Measurements from ENCODE around the gene CCL17.

The CCL17 gene

GRCh38 chr16:57385083-57385482, 19.5 kb upstream of the CCL17 start:
- Histone ChIP-seq H3K18ac (ENCODE audit: low read length) (no peak overlapping the region), H3K14ac (ENCODE audit: low read length) (no peak overlapping the region), H3K23ac (ENCODE audit: low read depth, low read length, poor library complexity) (no peak overlapping the region), H3K4me3 (ENCODE audit: low read length in 2 of 2) (no peak overlapping the region), H3K4ac (ENCODE audit: low read length) (no peak overlapping the region), H3K4me2 (ENCODE audit: insufficient read depth, low read length, poor library complexity, severe bottlenecking) (no peak overlapping the region), H4K8ac (ENCODE audit: low read depth, low read length) (no peak overlapping the region), H2BK12ac (ENCODE audit: low read length) (no peak overlapping the region), H2AFZ (ENCODE audit: low read length) (no peak overlapping the region), H2BK120ac (ENCODE audit: low read depth, low read length) (no peak overlapping the region), H3K36me3 (replicated peaks in 1 of 2; ENCODE audit: control insufficient read depth in 2 of 2, insufficient read depth in 2 of 2, low read length in 2 of 2) (peaks cover 0 to 17% of the 10 kb centered on the region in 2 donors), H3K4me1 (ENCODE audit: control insufficient read depth in 2 of 2, insufficient read depth in 1 of 2, low read depth in 1 of 2, low read length in 2 of 2) (peaks cover 6 to 11% of the 10 kb centered on the region in 2 donors), H4K91ac (ENCODE audit: low read depth, low read length, poor library complexity) (no peak overlapping the region), H3K79me1 (ENCODE audit: low read depth, low read length) (no peaks in the 10 kb centered on the region), H3K27ac (replicated peaks; ENCODE audit: low read length) (no peak overlapping the region), H3K27me3 (ENCODE audit: control insufficient read depth in 3 of 3, insufficient read depth in 3 of 3, low read depth in 1 of 3, low read length in 3 of 3) (no peaks in the 10 kb centered on the region), H2AK5ac (ENCODE audit: low read depth, low read length) (no peak overlapping the region), H2BK15ac (ENCODE audit: low read length) (no peak overlapping the region), H3K9ac (ENCODE audit: low read depth, low read length, poor library complexity) (no peak overlapping the region), H3K9me3 (replicated peaks in 1 of 2; ENCODE audit: control insufficient read depth in 2 of 2, insufficient read depth in 1 of 2, low read depth in 1 of 2, low read length in 2 of 2) (no peaks in the 10 kb centered on the region), H2BK5ac (ENCODE audit: low read length) (no peak overlapping the region)
- DNase-seq (ENCODE audit: low spot score) = no peak
- WGBS, 2 donors (ENCODE audit: extremely low coverage in 2 of 2, insufficient read length in 2 of 2, insufficient replicate concordance in 1 of 2) = no CpG with 5 or more reads among the region's 5 CpGs

DNA sequence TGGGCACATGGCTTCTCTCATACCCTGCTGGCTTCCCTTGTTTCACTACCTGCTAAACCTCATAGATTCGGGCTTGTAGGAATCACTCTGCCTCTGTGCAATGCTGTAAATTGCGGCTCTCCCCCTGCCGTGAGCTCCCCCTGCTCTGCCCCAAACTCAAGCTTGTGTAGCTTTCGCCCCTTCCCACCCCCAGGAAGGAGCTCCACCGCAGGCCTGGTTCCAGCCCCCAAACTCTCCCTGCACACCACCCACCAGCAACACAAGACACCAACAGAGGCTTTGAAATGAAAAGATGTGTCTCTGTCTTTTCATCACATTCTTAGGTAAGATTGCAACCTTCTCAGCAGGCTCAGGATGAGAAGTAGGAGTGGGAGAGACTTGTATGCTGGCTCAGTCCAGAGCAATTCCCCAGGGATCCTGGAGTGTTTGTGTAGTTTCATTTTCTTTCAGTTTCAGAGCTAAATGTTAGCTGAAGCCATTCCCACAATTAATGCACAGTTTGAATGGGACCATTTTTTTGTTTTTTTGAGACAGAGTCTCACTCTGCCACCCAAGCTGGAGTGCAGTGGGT, 18.1 kb upstream of the CCL17 start:
- no CpG with 5 or more reads among the region's 5 CpGs for WGBS, 2 donors (ENCODE audit: extremely low coverage in 2 of 2, insufficient read length in 2 of 2, insufficient replicate concordance in 1 of 2)
- Histone ChIP-seq H3K4me3 (ENCODE audit: low read length in 2 of 2) (no peak overlapping the region), H3K4ac (ENCODE audit: low read length) (no peak overlapping the region), H3K4me2 (ENCODE audit: insufficient read depth, low read length, poor library complexity, severe bottlenecking) (no peak overlapping the region), H4K8ac (ENCODE audit: low read depth, low read length) (no peak overlapping the region), H3K27me3 (ENCODE audit: control insufficient read depth in 3 of 3, insufficient read depth in 3 of 3, low read depth in 1 of 3, low read length in 3 of 3) (no peaks in the 10 kb centered on the region), H4K91ac (ENCODE audit: low read depth, low read length, poor library complexity) (no peak overlapping the region), H3K9me3 (replicated peaks in 1 of 2; ENCODE audit: control insufficient read depth in 2 of 2, insufficient read depth in 1 of 2, low read depth in 1 of 2, low read length in 2 of 2) (no peaks in the 10 kb centered on the region), H3K4me1 (ENCODE audit: control insufficient read depth in 2 of 2, insufficient read depth in 1 of 2, low read depth in 1 of 2, low read length in 2 of 2) (peaks cover 6 to 11% of the 10 kb centered on the region in 2 donors), H3K14ac (ENCODE audit: low read length) (no peak overlapping the region), H2BK120ac (ENCODE audit: low read depth, low read length) (no peak overlapping the region), H3K79me1 (ENCODE audit: low read depth, low read length) (no peaks in the 10 kb centered on the region), H3K23ac (ENCODE audit: low read depth, low read length, poor library complexity) (no peak overlapping the region), H3K9ac (ENCODE audit: low read depth, low read length, poor library complexity) (no peak overlapping the region), H2BK15ac (ENCODE audit: low read length) (no peak overlapping the region), H3K36me3 (replicated peaks in 1 of 2; ENCODE audit: control insufficient read depth in 2 of 2, insufficient read depth in 2 of 2, low read length in 2 of 2) (peaks cover 0 to 17% of the 10 kb centered on the region in 2 donors), H3K18ac (ENCODE audit: low read length) (peak overlapping the region; percentile 44), H3K27ac (replicated peaks; ENCODE audit: low read length) (no peak overlapping the region), H2AFZ (ENCODE audit: low read length) (peak overlapping the region; percentile 68), H2AK5ac (ENCODE audit: low read depth, low read length) (no peak overlapping the region), H2BK5ac (ENCODE audit: low read length) (no peak overlapping the region), H2BK12ac (ENCODE audit: low read length) (no peak overlapping the region)
- DNase-seq (ENCODE audit: low spot score) = no peak

- Histone ChIP-seq H3K36me3 (replicated peaks in 1 of 2; ENCODE audit: control insufficient read depth in 2 of 2, insufficient read depth in 2 of 2, low read length in 2 of 2) (peaks cover 0 to 6% of the 10 kb centered on the region in 2 donors), H4K8ac (ENCODE audit: low read depth, low read length) (no peak overlapping the region), H3K23ac (ENCODE audit: low read depth, low read length, poor library complexity) (no peak overlapping the region), H3K79me1 (ENCODE audit: low read depth, low read length) (no peaks in the 10 kb centered on the region), H3K27ac (replicated peaks; ENCODE audit: low read length) (no peak overlapping the region), H3K14ac (ENCODE audit: low read length) (no peak overlapping the region), H3K9ac (ENCODE audit: low read depth, low read length, poor library complexity) (no peak overlapping the region), H3K27me3 (ENCODE audit: control insufficient read depth in 3 of 3, insufficient read depth in 3 of 3, low read depth in 1 of 3, low read length in 3 of 3) (no peaks in the 10 kb centered on the region), H3K4me1 (ENCODE audit: control insufficient read depth in 2 of 2, insufficient read depth in 1 of 2, low read depth in 1 of 2, low read length in 2 of 2) (peaks cover 6 to 11% of the 10 kb centered on the region in 2 donors), H2BK15ac (ENCODE audit: low read length) (no peak overlapping the region), H2BK12ac (ENCODE audit: low read length) (no peak overlapping the region), H3K4me3 (ENCODE audit: low read length in 2 of 2) (no peak overlapping the region), H3K9me3 (replicated peaks in 1 of 2; ENCODE audit: control insufficient read depth in 2 of 2, insufficient read depth in 1 of 2, low read depth in 1 of 2, low read length in 2 of 2) (no peaks in the 10 kb centered on the region), H2BK120ac (ENCODE audit: low read depth, low read length) (no peak overlapping the region), H4K91ac (ENCODE audit: low read depth, low read length, poor library complexity) (no peak overlapping the region), H2AFZ (ENCODE audit: low read length) (no peak overlapping the region), H3K4ac (ENCODE audit: low read length) (no peak overlapping the region), H3K4me2 (ENCODE audit: insufficient read depth, low read length, poor library complexity, severe bottlenecking) (no peak overlapping the region), H3K18ac (ENCODE audit: low read length) (peak overlapping the region; percentile 42), H2BK5ac (ENCODE audit: low read length) (no peak overlapping the region), H2AK5ac (ENCODE audit: low read depth, low read length) (no peak overlapping the region)
- DNase-seq (ENCODE audit: low spot score) = no peak
- WGBS, 2 donors (ENCODE audit: extremely low coverage in 2 of 2, insufficient read length in 2 of 2, insufficient replicate concordance in 1 of 2) = no CpG with 5 or more reads among the region's 3 CpGs
Measured at GRCh38 chr16:57387598-57388354, 16.8 kb upstream of the CCL17 start.

- DNase-seq (ENCODE audit: low spot score) = no peak
- Histone ChIP-seq H3K9ac (ENCODE audit: low read depth, low read length, poor library complexity) (no peak overlapping the region), H2BK120ac (ENCODE audit: low read depth, low read length) (no peak overlapping the region), H3K23ac (ENCODE audit: low read depth, low read length, poor library complexity) (no peak overlapping the region), H2BK15ac (ENCODE audit: low read length) (no peak overlapping the region), H3K14ac (ENCODE audit: low read length) (no peak overlapping the region), H3K36me3 (replicated peaks in 1 of 2; ENCODE audit: control insufficient read depth in 2 of 2, insufficient read depth in 2 of 2, low read length in 2 of 2) (peaks cover 0 to under 1% of the 10 kb centered on the region in 2 donors), H3K27ac (replicated peaks; ENCODE audit: low read length) (no peak overlapping the region), H3K4me1 (ENCODE audit: control insufficient read depth in 2 of 2, insufficient read depth in 1 of 2, low read depth in 1 of 2, low read length in 2 of 2) (peaks cover 6 to 11% of the 10 kb centered on the region in 2 donors), H3K4me2 (ENCODE audit: insufficient read depth, low read length, poor library complexity, severe bottlenecking) (no peak overlapping the region), H2BK12ac (ENCODE audit: low read length) (no peak overlapping the region), H2BK5ac (ENCODE audit: low read length) (no peak overlapping the region), H3K79me1 (ENCODE audit: low read depth, low read length) (no peaks in the 10 kb centered on the region), H3K18ac (ENCODE audit: low read length) (peak overlapping the region; percentile 42), H2AK5ac (ENCODE audit: low read depth, low read length) (no peak overlapping the region), H4K91ac (ENCODE audit: low read depth, low read length, poor library complexity) (no peak overlapping the region), H3K4me3 (ENCODE audit: low read length in 2 of 2) (no peak overlapping the region), H4K8ac (ENCODE audit: low read depth, low read length) (no peak overlapping the region), H2AFZ (ENCODE audit: low read length) (no peak overlapping the region), H3K9me3 (replicated peaks in 1 of 2; ENCODE audit: control insufficient read depth in 2 of 2, insufficient read depth in 1 of 2, low read depth in 1 of 2, low read length in 2 of 2) (no peaks in the 10 kb centered on the region), H3K27me3 (ENCODE audit: control insufficient read depth in 3 of 3, insufficient read depth in 3 of 3, low read depth in 1 of 3, low read length in 3 of 3) (no peaks in the 10 kb centered on the region), H3K4ac (ENCODE audit: low read length) (no peak overlapping the region)
- 100% methylated on average over 1 to 2 of the region's 7 CpGs for whole genome bisulfite sequencing, 2 donors (ENCODE audit: extremely low coverage in 2 of 2, insufficient read length in 2 of 2, insufficient replicate concordance in 1 of 2)
Measured at GRCh38 chr16:57388359-57389086, 16.0 kb upstream of the CCL17 start.
